Calu3 (cell line): ENCODE measurements around the gene ARPC5L. TPM values are rescaled to one million over a fixed set of nuclear protein-coding genes. Genes with fewer than 3 reads are reported as not detected.

Experiments
- BruUV-seq: library from RNA; stranded (reverse); fragments of 400-500 nt; replicated peaks from 2 replicates; lab custom pipeline; 2021; lab: Mats Ljungman, UMichigan
- CTCF ChIA-PET: fragments of 300-600 bp; sonication (Branson Sonifier 250); formaldehyde crosslinking; loops from one replicate; lab custom pipeline; 2022; ENCODE audit warnings: antibody characterized with exemption; lab: Charles Lee
- DNase-seq: peaks from one replicate; pipeline ENCODE4 v3.0.0; 2022
- H3K27ac Mint-ChIP-seq: one replicate; pipeline ENCODE4 v1.8.0; 2022; ENCODE audit warnings: mixed read lengths; ENCODE audit not compliant: unreplicated experiment
- H3K27me3 Mint-ChIP-seq: one replicate; pipeline ENCODE4 v1.8.0; 2022; ENCODE audit warnings: mixed read lengths; ENCODE audit not compliant: unreplicated experiment
- H3K36me3 Mint-ChIP-seq: one replicate; pipeline ENCODE4 v1.8.0; 2022; ENCODE audit warnings: mild to moderate bottlenecking, moderate library complexity, mixed read lengths; ENCODE audit not compliant: insufficient read depth, unreplicated experiment
- H3K4me1 Mint-ChIP-seq: one replicate; pipeline ENCODE4 v1.8.0; 2022; ENCODE audit warnings: mild to moderate bottlenecking, low read depth, mixed read lengths; ENCODE audit not compliant: unreplicated experiment
- H3K4me3 Mint-ChIP-seq: one replicate; pipeline ENCODE4 v1.8.0; 2022; ENCODE audit warnings: mild to moderate bottlenecking, low read depth, moderate library complexity, mixed read lengths; ENCODE audit not compliant: unreplicated experiment
- H3K9me3 Mint-ChIP-seq: one replicate; pipeline ENCODE4 v1.8.0; 2022; ENCODE audit warnings: low read depth, mixed read lengths; ENCODE audit not compliant: unreplicated experiment
- intact Hi-C: fragments of 100-400 bp; cut with micrococcal nuclease; formaldehyde crosslinking; loops from one replicate; pipeline ENCODE4 v1.10.0; 2022; ENCODE audit not compliant: unreplicated experiment
- total RNA-seq: library from RNA; stranded (reverse); gene quantifications from 2 replicates; pipeline ENCODE4 v1.2.3, GENCODE V29; 2022
- TF ChIP-seq, protein P1 (sequence below): fragments of 200-600 bp; IDR thresholded peaks from one replicate; pipeline ENCODE4 v1.8.0; 2022; ENCODE audit warnings: antibody characterized with exemption; ENCODE audit not compliant: unreplicated experiment

The ARPC5L gene
- total RNA-seq, 1 experiment from 2014 or later, result 33.2 TPM

DNA sequence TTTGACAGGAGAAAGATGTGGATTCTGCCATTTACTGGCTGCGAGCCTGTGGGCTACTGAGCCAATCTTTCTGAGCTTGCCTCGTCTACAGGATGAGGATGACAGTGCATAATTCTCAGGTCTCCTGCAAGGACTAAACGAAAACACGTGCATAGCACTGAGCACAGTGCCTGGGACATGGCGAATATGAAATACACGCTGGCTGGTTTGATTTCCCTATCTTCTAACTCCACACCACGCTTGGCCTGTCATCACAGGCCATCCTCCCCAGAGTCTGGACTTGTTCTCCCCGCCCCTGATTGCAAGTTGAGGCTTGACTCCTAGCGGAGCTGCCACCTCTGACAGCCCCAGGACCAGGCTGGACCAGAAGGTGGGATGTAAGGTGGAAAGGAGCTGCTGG, 37.9 kb downstream of the ARPC5L start:
- no peak for DNase-seq
- H3K4me3 Mint-ChIP-seq, result no peak overlapping the region
- no peak overlapping the region for H3K27ac Mint-ChIP-seq
- H3K27me3 Mint-ChIP-seq, result no peaks in the 10 kb centered on the region
- H3K36me3 Mint-ChIP-seq, result peaks cover 3% of the 10 kb centered on the region
- no TSS peak for BruUV-seq
- TF ChIP-seq, protein P1, sequence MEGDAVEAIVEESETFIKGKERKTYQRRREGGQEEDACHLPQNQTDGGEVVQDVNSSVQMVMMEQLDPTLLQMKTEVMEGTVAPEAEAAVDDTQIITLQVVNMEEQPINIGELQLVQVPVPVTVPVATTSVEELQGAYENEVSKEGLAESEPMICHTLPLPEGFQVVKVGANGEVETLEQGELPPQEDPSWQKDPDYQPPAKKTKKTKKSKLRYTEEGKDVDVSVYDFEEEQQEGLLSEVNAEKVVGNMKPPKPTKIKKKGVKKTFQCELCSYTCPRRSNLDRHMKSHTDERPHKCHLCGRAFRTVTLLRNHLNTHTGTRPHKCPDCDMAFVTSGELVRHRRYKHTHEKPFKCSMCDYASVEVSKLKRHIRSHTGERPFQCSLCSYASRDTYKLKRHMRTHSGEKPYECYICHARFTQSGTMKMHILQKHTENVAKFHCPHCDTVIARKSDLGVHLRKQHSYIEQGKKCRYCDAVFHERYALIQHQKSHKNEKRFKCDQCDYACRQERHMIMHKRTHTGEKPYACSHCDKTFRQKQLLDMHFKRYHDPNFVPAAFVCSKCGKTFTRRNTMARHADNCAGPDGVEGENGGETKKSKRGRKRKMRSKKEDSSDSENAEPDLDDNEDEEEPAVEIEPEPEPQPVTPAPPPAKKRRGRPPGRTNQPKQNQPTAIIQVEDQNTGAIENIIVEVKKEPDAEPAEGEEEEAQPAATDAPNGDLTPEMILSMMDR, result no peak
- CTCF ChIA-PET, result no interaction called here
- no peaks in the 10 kb centered on the region for H3K9me3 Mint-ChIP-seq
- intact Hi-C loops, result no loop called here
- H3K4me1 Mint-ChIP-seq, result peaks cover 3% of the 10 kb centered on the region

DNA sequence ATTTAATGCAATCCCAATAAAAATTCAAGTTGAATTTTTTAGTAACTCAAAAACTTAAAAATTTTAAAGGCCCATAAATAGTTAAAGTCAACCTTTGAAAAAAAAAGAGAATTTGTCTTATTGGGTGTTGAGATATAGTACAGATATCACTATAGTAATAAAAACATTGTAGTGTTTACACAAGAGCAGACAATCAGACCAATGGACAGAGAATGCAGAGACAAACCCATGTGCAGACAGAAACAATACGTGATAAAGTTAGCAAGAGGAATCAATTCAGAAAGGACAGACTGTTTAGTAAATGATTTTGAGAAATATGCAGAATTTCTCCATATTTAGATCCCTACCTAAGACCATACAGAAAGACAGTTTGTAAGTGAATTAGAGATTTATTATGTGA, 45.0 kb downstream of the ARPC5L start:
- H3K4me1 Mint-ChIP-seq, result no peaks in the 10 kb centered on the region
- BruUV-seq, result no TSS peak
- H3K4me3 Mint-ChIP-seq, result no peak overlapping the region
- CTCF ChIA-PET, result no interaction called here
- H3K9me3 Mint-ChIP-seq, result no peaks in the 10 kb centered on the region
- H3K27me3 Mint-ChIP-seq, result no peaks in the 10 kb centered on the region
- H3K27ac Mint-ChIP-seq, result no peak overlapping the region
- peaks cover 5% of the 10 kb centered on the region for H3K36me3 Mint-ChIP-seq
- TF ChIP-seq, protein P1, result no peak
- no peak for DNase-seq
- intact Hi-C loops, result no loop called here

DNA sequence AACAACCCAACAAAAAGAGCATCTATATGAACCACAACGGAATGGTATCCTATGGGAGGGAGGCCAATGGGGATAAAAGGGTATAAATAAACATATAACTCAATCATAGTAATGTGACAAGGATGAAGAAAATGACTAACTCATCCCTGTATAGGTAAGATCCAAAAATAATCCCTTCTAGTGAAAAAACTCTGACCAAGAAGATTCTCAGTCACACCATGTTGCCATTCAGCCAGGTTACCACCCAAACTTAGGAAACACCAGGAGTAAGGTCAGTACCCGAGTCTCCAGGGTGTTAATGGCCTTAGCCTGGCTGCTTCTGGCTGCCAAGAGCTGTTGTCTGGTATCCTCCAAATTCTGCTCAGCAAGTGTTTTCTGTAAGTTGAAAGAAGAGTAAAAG, 46.2 kb downstream of the ARPC5L start:
- CTCF ChIA-PET, result no interaction called here
- Mint-ChIP-seq H3K9me3 (no peaks in the 10 kb centered on the region), H3K27me3 (no peaks in the 10 kb centered on the region), H3K4me1 (no peaks in the 10 kb centered on the region), H3K27ac (no peak overlapping the region), H3K36me3 (peaks cover 5% of the 10 kb centered on the region), H3K4me3 (no peak overlapping the region)
- intact Hi-C loops, result no loop called here
- TF ChIP-seq, protein P1, result no peak
- no peak for DNase-seq
- no TSS peak for BruUV-seq

DNA sequence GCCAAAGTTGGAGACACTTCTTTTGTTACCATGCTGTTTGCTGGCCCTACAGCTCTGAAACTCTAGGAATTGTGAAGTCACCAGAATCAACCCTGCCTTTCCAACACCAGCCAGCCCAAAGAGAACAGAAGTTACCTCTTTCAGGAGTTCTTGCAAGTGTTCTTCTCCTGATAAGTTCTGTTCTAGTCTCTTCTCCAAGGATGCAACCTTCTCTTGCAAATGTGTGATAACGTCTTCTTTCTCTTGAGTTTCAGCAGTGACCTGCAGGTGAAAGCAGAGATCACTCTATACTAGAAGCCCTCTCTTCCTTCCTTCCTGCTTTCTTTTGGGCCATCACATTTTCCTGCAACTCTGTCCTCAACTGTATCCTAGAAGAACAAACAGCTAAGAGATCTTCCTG, 49.8 kb downstream of the ARPC5L start:
- Mint-ChIP-seq H3K4me3 (no peak overlapping the region), H3K9me3 (no peaks in the 10 kb centered on the region), H3K27me3 (no peaks in the 10 kb centered on the region), H3K27ac (no peak overlapping the region), H3K4me1 (no peaks in the 10 kb centered on the region), H3K36me3 (peaks cover 5% of the 10 kb centered on the region)
- no peak for DNase-seq
- no TSS peak for BruUV-seq
- CTCF ChIA-PET, result no interaction called here
- TF ChIP-seq, protein P1, result no peak
- intact Hi-C loops, result no loop called here
